H1 (cell line): ENCODE results near the gene MUC4. TPM values are rescaled to one million over a fixed set of nuclear protein-coding genes. Genes with fewer than 3 reads are reported as not detected.

Experiments
- CTCF ChIA-PET: fragments of 300-600 bp; sonication (Branson Sonifier 250); formaldehyde crosslinking; loops from one replicate; lab custom pipeline; 2021; ENCODE audit not compliant: partially characterized antibody; lab: Charles Lee
- POLR2A ChIA-PET: fragments of 300-600 bp; sonication (Branson Sonifier 250); formaldehyde crosslinking; loops from one replicate; lab custom pipeline; 2021; ENCODE audit warnings: inconsistent platforms; ENCODE audit not compliant: partially characterized antibody; lab: Charles Lee
- DNase-seq, 2 experiments: peaks; one replicate each; pipeline versions ENCODE4 v3.0.0 to v3.0.0-alpha.2; 2010 to 2022; ENCODE audit warnings: low spot score in 2 of 2, low read depth in 1 of 2, mixed read lengths in 1 of 2
- FAIRE-seq: peaks from 2 replicates; lab custom pipeline; 2011; peaks lifted over from hg19 to GRCh38; lab: Jason Lieb, UNC
- H2AFZ ChIP-seq: 2 replicates; pipeline ENCODE4 v1.8.1; 2012; ENCODE audit warnings: low read length, inconsistent platforms
- H2AK5ac ChIP-seq: 2 replicates; pipeline ENCODE4 v1.6.1; 2013; ENCODE audit warnings: low read depth, low read length
- H2BK120ac ChIP-seq: replicated peaks from 2 replicates; pipeline ENCODE3; 2013; ENCODE audit warnings: low read depth, low read length, inconsistent platforms
- H2BK12ac ChIP-seq: 2 replicates; pipeline ENCODE4 v1.6.1; 2013; ENCODE audit warnings: low read depth, low read length
- H2BK15ac ChIP-seq: 2 replicates; pipeline ENCODE4 v1.6.1; 2013; ENCODE audit warnings: low read length
- H2BK20ac ChIP-seq: 2 replicates; pipeline ENCODE4 v1.6.1; 2013; ENCODE audit warnings: low read length
- H2BK5ac ChIP-seq: 2 replicates; pipeline ENCODE4 v1.6.1; 2013; ENCODE audit warnings: low read depth, low read length
- H3K14ac ChIP-seq: 2 replicates; pipeline ENCODE4 v1.6.1; 2013; ENCODE audit warnings: inconsistent platforms; ENCODE audit not compliant: insufficient read length
- H3K18ac ChIP-seq: 2 replicates; pipeline ENCODE4 v1.6.1; 2013; ENCODE audit warnings: low read length; ENCODE audit errors: extremely low read depth
- H3K23ac ChIP-seq: 2 replicates; pipeline ENCODE4 v1.6.1; 2013; ENCODE audit warnings: inconsistent platforms; ENCODE audit not compliant: insufficient read length
- H3K23me2 ChIP-seq: 2 replicates; pipeline ENCODE4 v1.6.1; 2013; ENCODE audit warnings: low read depth, low read length
- H3K27ac ChIP-seq: 2 replicates; pipeline ENCODE4 v1.6.1; 2011; ENCODE audit warnings: low read depth, low read length, inconsistent platforms
- H3K27me3 ChIP-seq, 4 experiments: replicated peaks in 1 of 4; 1 replicate in 1 of 4; 2 replicates in 3 of 4; pipeline versions ENCODE4 v1.6.1 to v1.8.1; 2011 to 2013; ENCODE audit warnings: low read length in 3 of 4, mild to moderate bottlenecking in 3 of 4, inconsistent platforms in 2 of 4, mixed read lengths in 2 of 4, moderate library complexity in 1 of 4; ENCODE audit not compliant: control insufficient read depth in 3 of 4, insufficient read depth in 3 of 4; ENCODE audit errors: extremely low read depth in 1 of 4
- H3K36me3 ChIP-seq, 4 experiments: 2 replicates each; pipeline versions ENCODE4 v1.6.1 to v1.8.1; 2011 to 2013; ENCODE audit warnings: mild to moderate bottlenecking in 4 of 4, low read length in 3 of 4, moderate library complexity in 2 of 4, control low read depth in 1 of 4, inconsistent platforms in 1 of 4; ENCODE audit not compliant: insufficient read depth in 4 of 4, control insufficient read depth in 2 of 4
- H3K4ac ChIP-seq: replicated peaks from 2 replicates; pipeline ENCODE3; 2013; ENCODE audit warnings: low read length, low read depth, mixed read lengths, inconsistent platforms; ENCODE audit not compliant: insufficient read length
- H3K4me1 ChIP-seq, 4 experiments: replicated peaks in 1 of 4; 1 replicate in 1 of 4; 2 replicates in 3 of 4; pipeline versions ENCODE4 v1.6.1 to v1.8.1; 2011 to 2013; ENCODE audit warnings: low read length in 3 of 4, inconsistent platforms in 2 of 4, mixed read lengths in 1 of 4; ENCODE audit not compliant: insufficient read depth in 4 of 4, control insufficient read depth in 3 of 4
- H3K4me2 ChIP-seq, 2 experiments: 2 replicates each; pipeline versions ENCODE4 v1.6.1 to v1.8.1; 2011 to 2013; ENCODE audit warnings: low read depth in 2 of 2, low read length in 2 of 2, control low read depth in 1 of 2, inconsistent platforms in 1 of 2, mild to moderate bottlenecking in 1 of 2; ENCODE audit not compliant: insufficient read depth in 1 of 2
- H3K4me3 ChIP-seq, 4 experiments: fragments of 200-600, 300-600 bp in 1 of 4; sonication (generic), shearing (Covaris generic), sonication (Bioruptor Twin) in 1 of 4; 2 replicates each; pipeline versions ENCODE4 v1.5.1 to v1.8.1; 2011 to 2016; ENCODE audit warnings: low read length in 4 of 4, low read depth in 3 of 4, control low read depth in 2 of 4, inconsistent platforms in 2 of 4, mild to moderate bottlenecking in 2 of 4, mixed read lengths in 1 of 4, moderate library complexity in 1 of 4; ENCODE audit not compliant: insufficient read depth in 2 of 4; ENCODE audit errors: extremely low read depth in 1 of 4
- H3K56ac ChIP-seq: replicated peaks from 2 replicates; pipeline ENCODE3; 2013; ENCODE audit warnings: low read depth, mild to moderate bottlenecking, mixed read lengths, low read length, inconsistent platforms; ENCODE audit not compliant: insufficient read length
- H3K79me1 ChIP-seq: 2 replicates; pipeline ENCODE4 v1.6.1; 2013; ENCODE audit warnings: low read depth, low read length, control low read depth
- H3K79me2 ChIP-seq, 2 experiments: 2 replicates each; pipeline versions ENCODE4 v1.6.1 to v1.8.1; 2012 to 2013; ENCODE audit warnings: low read length in 2 of 2, mild to moderate bottlenecking in 2 of 2, inconsistent platforms in 1 of 2; ENCODE audit not compliant: insufficient read depth in 2 of 2, control insufficient read depth in 1 of 2
- H3K9ac ChIP-seq, 4 experiments: replicated peaks in 1 of 4; 1 replicate in 1 of 4; 2 replicates in 3 of 4; pipeline versions ENCODE4 v1.6.1 to v1.8.1; 2011 to 2013; ENCODE audit warnings: low read depth in 3 of 4, low read length in 3 of 4, control low read depth in 2 of 4, mild to moderate bottlenecking in 2 of 4, moderate library complexity in 2 of 4, inconsistent platforms in 1 of 4; ENCODE audit errors: extremely low read depth in 1 of 4
- H3K9me3 ChIP-seq, 2 experiments: 2 replicates each; pipeline versions ENCODE4 v1.6.1 to v1.8.1; 2012 to 2013; ENCODE audit warnings: mild to moderate bottlenecking in 2 of 2, moderate library complexity in 2 of 2, control low read depth in 1 of 2, inconsistent platforms in 1 of 2, low read depth in 1 of 2, low read length in 1 of 2, mixed read lengths in 1 of 2; ENCODE audit not compliant: insufficient read depth in 2 of 2
- H4K20me1 ChIP-seq, 2 experiments: replicated peaks in 1 of 2; 2 replicates each; pipeline versions ENCODE3 to v1.8.1; 2011 to 2013; ENCODE audit warnings: inconsistent platforms in 2 of 2, low read length in 2 of 2, mild to moderate bottlenecking in 1 of 2; ENCODE audit not compliant: insufficient read depth in 2 of 2, control insufficient read depth in 1 of 2
- H4K5ac ChIP-seq: 2 replicates; pipeline ENCODE4 v1.6.1; 2013; ENCODE audit warnings: low read length, low read depth, mixed read lengths, inconsistent platforms; ENCODE audit not compliant: insufficient read length
- H4K8ac ChIP-seq: 2 replicates; pipeline ENCODE4 v1.8.0; 2013; ENCODE audit warnings: mild to moderate bottlenecking, moderate library complexity, low read length, inconsistent platforms; ENCODE audit not compliant: insufficient read depth; ENCODE audit errors: extremely low read depth
- H4K91ac ChIP-seq: replicated peaks from 2 replicates; pipeline ENCODE3; 2013; ENCODE audit warnings: low read length, mixed read lengths, inconsistent platforms; ENCODE audit not compliant: insufficient read length
- WGBS, 2 experiments: shearing (Covaris generic) in 1 of 2; methylation state at CpG; one replicate each; pipeline versions ENCODE4 v1.1.6 to v1.1.7; 2013 to 2015; ENCODE audit warnings: low lambda C conversion rate in 2 of 2, mixed read lengths in 2 of 2, inconsistent platforms in 1 of 2, low coverage in 1 of 2, missing lambda C conversion rate in 1 of 2; ENCODE audit not compliant: insufficient replicate concordance in 2 of 2, insufficient coverage in 1 of 2, insufficient read length in 1 of 2; ENCODE audit errors: extremely low coverage in 1 of 2, missing lambda C conversion rate in 1 of 2; 5-methylcytosine and 5-hydroxymethylcytosine counted together
- polyA plus RNA-seq, 7 experiments: library from polyadenylated mRNA; depleted of rRNA in 3 of 7; stranded (reverse) in 5 of 7; unstranded in 2 of 7; fragments of >200 nt in 5 of 7; fragments of 200-250 nt in 2 of 7; gene quantifications; 1 replicate in 5 of 7; 2 replicates in 1 of 7; 4 replicates in 1 of 7; pipeline versions ENCODE4 v1.2.1 to v1.2.3, GENCODE V29; 2011 to 2013; ENCODE audit warnings: missing spikeins in 2 of 7, mixed read lengths in 2 of 7
- total RNA-seq: library from RNA; stranded (reverse); fragmentation: NEBNext Ultra II Directional; extraction: Animal tissue kit (Norgen Biotek cat#: 25700); gene quantifications from 2 replicates; pipeline ENCODE4 v1.2.1, GENCODE V29; 2021

The MUC4 gene
- total and polyA plus RNA-seq, 2 of the 8 experiments (the other 6 are each of a cell fraction or from before 2014, with no cell fraction given), result 0.89 to 2.0 TPM

DNA sequence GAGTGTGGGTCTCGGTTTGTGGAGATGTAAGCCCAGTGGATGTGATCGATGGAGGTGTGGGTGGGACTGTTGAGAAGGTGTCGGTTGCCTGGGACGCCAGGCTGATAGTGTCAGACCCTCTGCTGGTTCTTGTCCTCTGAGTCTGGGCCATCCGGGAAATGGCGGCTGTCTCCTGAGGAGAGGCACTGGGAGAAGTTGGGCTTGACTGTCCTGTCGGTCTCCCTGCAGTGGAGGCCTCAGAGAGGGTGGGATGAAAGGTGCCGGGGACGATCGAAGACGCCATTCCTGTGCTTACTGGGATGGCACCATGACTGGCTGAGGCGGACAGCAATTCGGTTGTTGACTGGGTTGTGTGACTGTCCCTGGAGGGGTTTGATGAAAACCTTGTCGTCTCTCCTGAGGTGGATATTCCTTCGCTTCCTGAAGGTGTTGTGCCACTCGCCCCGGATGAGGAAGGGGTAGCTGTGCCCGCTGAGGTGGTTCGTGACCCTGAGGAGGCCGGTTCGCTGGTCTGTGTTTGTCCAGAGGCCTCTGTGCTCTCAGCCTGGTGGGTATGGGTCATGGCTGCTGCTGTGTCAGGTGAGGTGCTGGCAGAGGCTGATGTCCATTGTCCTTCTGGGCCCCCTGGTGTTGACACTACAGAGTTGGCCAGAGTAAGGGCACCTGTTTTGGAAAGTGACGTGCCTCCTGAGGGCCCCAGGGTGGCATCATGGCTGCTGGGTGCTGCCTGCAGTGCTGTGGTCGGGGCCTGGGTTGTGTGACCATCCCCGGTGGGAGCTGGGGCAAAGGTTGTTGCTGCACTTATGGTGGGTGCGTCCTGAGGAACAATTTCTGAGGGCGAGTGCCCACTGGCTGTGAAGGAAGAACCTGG is 22.8 kb downstream of the MUC4 start:
- Histone ChIP-seq H2BK120ac (no peak overlapping the region), H3K18ac (no peak overlapping the region), H3K4me3 (no peak overlapping the region), H3K36me3 (peaks cover 0 to 3% (median 0%) of the 10 kb centered on the region in 4 experiments; a peak in 1 of 8 replicates), H2AFZ (no peak overlapping the region), H4K5ac (no peak overlapping the region), H3K4ac (no peak overlapping the region), H4K8ac (0 out of 2 replicates have a peak overlapping the region, but pooled peaks have one; percentile 68), H2BK12ac (no peak overlapping the region), H4K91ac (no peak overlapping the region), H3K27ac (no peak overlapping the region), H3K4me1 (no peaks in the 10 kb centered on the region), H3K56ac (no peak overlapping the region), H3K9ac (no peak overlapping the region), H2BK20ac (no peak overlapping the region), H3K27me3 (no peaks in the 10 kb centered on the region), H3K79me2 (no peaks in the 10 kb centered on the region), H3K23ac (no peak overlapping the region), H4K20me1 (no peaks in the 10 kb centered on the region), H3K9me3 (0 out of 4 replicates have a peak, but pooled peaks cover 0 to 3% of the 10 kb centered on the region in 2 experiments), H3K14ac (no peak overlapping the region), H2BK5ac (no peak overlapping the region), H2AK5ac (no peak overlapping the region), H2BK15ac (no peak overlapping the region), H3K23me2 (no peaks in the 10 kb centered on the region), H3K4me2 (no peak overlapping the region), H3K79me1 (no peaks in the 10 kb centered on the region)
- WGBS, 2 experiments, result 89% methylated on average over 25 of the region's 26 CpGs; no CpG with 5 or more reads in 1 of the 2 experiments
- DNase-seq (no peak), FAIRE-seq (no peak)
- ChIA-PET POLR2A (interaction anchor here (1.1 kb wide), 1 partner anchor 17 kb away, joined by 3 read pairs; no protein-coding TSS in a partner anchor), CTCF (interaction anchor here (0.6 to 2.7 kb wide), 4 partner anchors 12 to 62 kb away, joined by 3 to 9 read pairs (median 5); no protein-coding TSS in a partner anchor)
